Measurements from ENCODE around the gene GALM.
"Not testable (repeated sequence)": the region's sequence is repeated elsewhere in the genome, so short reads cannot be mapped to it uniquely, and the experiment has no call there.

The GALM gene

DNA sequence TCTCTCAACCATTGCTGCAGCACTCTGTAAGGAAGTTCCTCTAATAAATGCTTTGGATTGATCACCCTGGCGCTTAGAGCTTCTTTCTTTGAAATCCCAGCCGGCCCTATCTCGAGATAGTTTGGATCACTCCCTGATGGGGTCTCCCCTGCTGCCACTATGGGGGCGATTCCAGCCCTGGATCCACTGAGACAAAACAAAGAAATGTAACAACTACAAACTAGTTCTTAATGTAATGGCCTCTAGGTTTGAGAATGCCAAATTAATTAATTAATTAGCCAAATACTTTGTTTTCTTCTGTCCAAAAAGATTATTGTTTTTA lies 70.0 kb downstream of the GALM start:
- 67% methylated on average over 3 of the region's 4 CpGs for WGBS (ENCODE audit: insufficient coverage)
- H3K27ac ChIP-seq (ENCODE audit: insufficient read depth in 1 of 2, low read depth in 1 of 2, low read length in 2 of 2, poor library complexity in 1 of 2, severe bottlenecking in 2 of 2) = no peak overlapping the region
- H3K27me3 ChIP-seq (replicated peaks in 2 of 5; ENCODE audit: control insufficient read depth in 4 of 5, insufficient read depth in 5 of 5, low read length in 4 of 5) = no peaks in the 10 kb centered on the region
- no peak for DNase-seq
- CTCF ChIA-PET = interaction anchor here (1.3 to 15.7 kb wide), 2 partner anchors 16 to 157 kb away, joined by 3 to 203 read pairs; no protein-coding TSS in a partner anchor
- H3K36me3 ChIP-seq (ENCODE audit: control insufficient read depth in 4 of 4, insufficient read depth in 4 of 4, low read length in 3 of 4) = peaks cover 9 to 18% (median 13%) of the 10 kb centered on the region in 4 experiments
- POLR2A ChIA-PET = no interaction called here
- H3K9me3 ChIP-seq (ENCODE audit: control extremely low read depth in 1 of 5, control insufficient read depth in 4 of 5, insufficient read depth in 2 of 5, low read depth in 1 of 5, low read length in 4 of 5) = peaks cover 0 to 3% (median 0%) of the 10 kb centered on the region in 5 experiments
- H3K4me3 ChIP-seq (ENCODE audit: control insufficient read depth in 1 of 7, extremely low read depth in 1 of 7, insufficient read depth in 4 of 7, low read depth in 2 of 7, low read length in 6 of 7) = no peak overlapping the region
- peaks cover 0 to 4% (median under 1%) of the 10 kb centered on the region in 4 experiments for H3K4me1 ChIP-seq (ENCODE audit: control extremely low read depth in 1 of 4, control insufficient read depth in 4 of 4, insufficient read depth in 4 of 4, low read length in 3 of 4)

GRCh38 chr2:38737000-38737698 lies 71.2 kb downstream of the GALM start:
- H3K36me3 ChIP-seq (ENCODE audit: control insufficient read depth in 4 of 4, insufficient read depth in 4 of 4, low read length in 3 of 4) = peaks cover 9 to 24% (median 14%) of the 10 kb centered on the region in 4 experiments
- ChIA-PET CTCF (interaction anchor here (1.0 to 15.7 kb wide), 4 partner anchors 9 to 158 kb away, joined by 3 to 203 read pairs (median 4); no protein-coding TSS in a partner anchor), POLR2A (interaction anchor here (0.6 kb wide), 1 partner anchor 319 kb away, joined by 3 read pairs; no protein-coding TSS in a partner anchor)
- 82% methylated on average over 8 of the region's 11 CpGs for WGBS (ENCODE audit: insufficient coverage)
- not testable (repeated sequence) for H3K27me3 ChIP-seq (replicated peaks in 2 of 5; ENCODE audit: control insufficient read depth in 4 of 5, insufficient read depth in 5 of 5, low read length in 4 of 5); H3K4me3 ChIP-seq (ENCODE audit: control insufficient read depth in 1 of 7, extremely low read depth in 1 of 7, insufficient read depth in 4 of 7, low read depth in 2 of 7, low read length in 6 of 7); H3K27ac ChIP-seq (ENCODE audit: insufficient read depth in 1 of 2, low read depth in 1 of 2, low read length in 2 of 2, poor library complexity in 1 of 2, severe bottlenecking in 2 of 2); H3K9me3 ChIP-seq (ENCODE audit: control extremely low read depth in 1 of 5, control insufficient read depth in 4 of 5, insufficient read depth in 2 of 5, low read depth in 1 of 5, low read length in 4 of 5); DNase-seq; H3K4me1 ChIP-seq (ENCODE audit: control extremely low read depth in 1 of 4, control insufficient read depth in 4 of 4, insufficient read depth in 4 of 4, low read length in 3 of 4)

DNA sequence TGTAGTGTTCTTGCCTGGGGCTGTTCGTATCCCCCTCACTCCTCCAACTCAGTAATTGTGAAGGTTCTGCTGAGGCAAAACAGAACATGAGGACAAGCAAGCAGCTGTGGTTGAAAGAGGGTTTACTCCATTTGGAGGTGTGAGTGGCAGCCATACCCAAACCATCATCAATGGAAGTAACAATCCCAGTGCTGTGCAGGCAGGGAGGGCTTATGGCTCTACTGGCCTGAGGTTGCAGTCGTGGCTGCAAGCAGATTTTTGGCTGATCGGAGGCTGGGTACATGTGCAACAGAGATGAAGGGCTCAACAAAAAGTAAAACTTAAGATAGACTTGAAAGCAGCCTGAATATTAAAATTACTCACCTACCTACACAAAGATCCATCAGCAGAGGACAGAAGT lies 72.0 kb downstream of the GALM start:
- no peak for DNase-seq
- WGBS (ENCODE audit: insufficient coverage) = 100% methylated on average over 2 of the region's 3 CpGs
- CTCF ChIA-PET = interaction anchor here (1.0 to 15.7 kb wide), 6 partner anchors 8 to 159 kb away, joined by 3 to 203 read pairs (median 3); partner anchors contain the start of gene SRSF7
- peaks cover 0 to 3% (median 0%) of the 10 kb centered on the region in 5 experiments for H3K9me3 ChIP-seq (ENCODE audit: control extremely low read depth in 1 of 5, control insufficient read depth in 4 of 5, insufficient read depth in 2 of 5, low read depth in 1 of 5, low read length in 4 of 5)
- no peak overlapping the region for H3K27ac ChIP-seq (ENCODE audit: insufficient read depth in 1 of 2, low read depth in 1 of 2, low read length in 2 of 2, poor library complexity in 1 of 2, severe bottlenecking in 2 of 2)
- H3K27me3 ChIP-seq (replicated peaks in 2 of 5; ENCODE audit: control insufficient read depth in 4 of 5, insufficient read depth in 5 of 5, low read length in 4 of 5) = no peaks in the 10 kb centered on the region
- POLR2A ChIA-PET = interaction anchor here (0.6 kb wide), 1 partner anchor 320 kb away, joined by 3 read pairs; no protein-coding TSS in a partner anchor
- H3K36me3 ChIP-seq (ENCODE audit: control insufficient read depth in 4 of 4, insufficient read depth in 4 of 4, low read length in 3 of 4) = peaks cover 6 to 31% (median 16%) of the 10 kb centered on the region in 4 experiments
- H3K4me1 ChIP-seq (ENCODE audit: control extremely low read depth in 1 of 4, control insufficient read depth in 4 of 4, insufficient read depth in 4 of 4, low read length in 3 of 4) = peaks cover 0 to 4% (median 1%) of the 10 kb centered on the region in 4 experiments
- H3K4me3 ChIP-seq (ENCODE audit: control insufficient read depth in 1 of 7, extremely low read depth in 1 of 7, insufficient read depth in 4 of 7, low read depth in 2 of 7, low read length in 6 of 7) = no peak overlapping the region

GRCh38 chr2:38739524-38739923 lies 73.6 kb downstream of the GALM start:
- WGBS (ENCODE audit: insufficient coverage) = 100% methylated on average over 1 of the region's 2 CpGs
- H3K4me1 ChIP-seq (ENCODE audit: control extremely low read depth in 1 of 4, control insufficient read depth in 4 of 4, insufficient read depth in 4 of 4, low read length in 3 of 4) = peaks cover 0 to 4% (median 1%) of the 10 kb centered on the region in 4 experiments
- H3K36me3 ChIP-seq (ENCODE audit: control insufficient read depth in 4 of 4, insufficient read depth in 4 of 4, low read length in 3 of 4) = peaks cover 15 to 44% (median 27%) of the 10 kb centered on the region in 4 experiments
- H3K27me3 ChIP-seq (replicated peaks in 2 of 5; ENCODE audit: control insufficient read depth in 4 of 5, insufficient read depth in 5 of 5, low read length in 4 of 5) = no peaks in the 10 kb centered on the region
- peaks cover 0 to 3% (median 0%) of the 10 kb centered on the region in 5 experiments for H3K9me3 ChIP-seq (ENCODE audit: control extremely low read depth in 1 of 5, control insufficient read depth in 4 of 5, insufficient read depth in 2 of 5, low read depth in 1 of 5, low read length in 4 of 5)
- H3K27ac ChIP-seq (ENCODE audit: insufficient read depth in 1 of 2, low read depth in 1 of 2, low read length in 2 of 2, poor library complexity in 1 of 2, severe bottlenecking in 2 of 2) = no peak overlapping the region
- POLR2A ChIA-PET = interaction anchor here (3.3 kb wide), 1 partner anchor 11 kb away, joined by 13 read pairs; the partner anchor contains the start of gene SRSF7
- peak in 1 of 3 donors; percentile 28 for DNase-seq
- no peak overlapping the region for H3K4me3 ChIP-seq (ENCODE audit: control insufficient read depth in 1 of 7, extremely low read depth in 1 of 7, insufficient read depth in 4 of 7, low read depth in 2 of 7, low read length in 6 of 7)
- CTCF ChIA-PET = interaction anchor here (0.9 to 6.1 kb wide), 6 partner anchors 13 to 204 kb away, joined by 3 to 30 read pairs (median 3); partner anchors contain the start of gene HNRNPLL

DNA sequence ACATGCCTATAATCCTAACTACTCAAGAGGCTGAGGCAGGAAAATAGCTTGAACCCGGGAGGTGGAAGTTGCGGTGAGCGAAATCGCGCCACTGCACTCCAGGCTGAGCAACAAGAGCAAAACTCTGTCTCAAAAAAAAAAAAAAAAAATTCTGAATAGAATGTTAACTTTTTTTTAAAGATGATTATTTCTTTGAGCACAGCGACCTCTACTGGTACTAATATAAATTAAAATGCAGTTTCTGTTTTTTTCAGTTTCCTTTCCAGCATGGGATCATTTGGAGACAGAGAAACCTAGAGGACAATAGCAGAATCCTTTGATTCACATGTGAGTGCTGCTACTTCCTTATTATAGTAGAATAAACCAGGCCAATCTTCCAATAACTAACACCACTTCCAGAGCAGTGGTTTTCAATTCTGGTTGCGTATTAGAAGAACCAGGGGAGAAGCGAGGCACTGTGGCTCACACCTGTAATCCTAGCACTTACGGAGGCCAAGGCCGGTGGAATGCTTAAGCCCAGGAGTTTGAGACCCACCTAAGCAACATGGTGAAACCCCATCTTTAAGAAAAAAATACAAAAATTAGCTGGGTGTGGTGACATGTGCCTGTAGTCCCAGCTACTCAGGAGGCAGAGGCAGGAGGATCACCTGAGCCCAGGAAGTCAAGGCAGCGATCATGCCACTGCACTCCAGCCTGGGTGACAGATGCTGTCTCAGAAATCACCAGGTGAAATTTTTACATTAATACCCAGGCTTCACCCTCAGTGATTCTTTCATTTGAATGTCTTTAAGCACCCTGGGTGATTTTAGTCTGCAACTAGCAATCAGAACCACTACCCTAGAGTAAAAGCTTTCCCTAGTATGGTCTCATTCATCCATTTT lies 75.2 kb downstream of the GALM start:
- ChIA-PET POLR2A (interaction anchor here (0.6 to 3.3 kb wide), 3 partner anchors 10 to 185 kb away, joined by 3 to 13 read pairs (median 5); partner anchors contain the start of gene SRSF7), CTCF (interaction anchor here (0.7 to 6.1 kb wide), 15 partner anchors 10 to 425 kb away, joined by 3 to 58 read pairs (median 6); partner anchors contain the start of genes HNRNPLL and SRSF7)
- peaks cover 0 to 4% (median 1%) of the 10 kb centered on the region in 4 experiments for H3K4me1 ChIP-seq (ENCODE audit: control extremely low read depth in 1 of 4, control insufficient read depth in 4 of 4, insufficient read depth in 4 of 4, low read length in 3 of 4)
- H3K36me3 ChIP-seq (ENCODE audit: control insufficient read depth in 4 of 4, insufficient read depth in 4 of 4, low read length in 3 of 4) = peaks cover 21 to 59% (median 38%) of the 10 kb centered on the region in 4 experiments
- peaks cover 0 to 3% (median 0%) of the 10 kb centered on the region in 5 experiments for H3K9me3 ChIP-seq (ENCODE audit: control extremely low read depth in 1 of 5, control insufficient read depth in 4 of 5, insufficient read depth in 2 of 5, low read depth in 1 of 5, low read length in 4 of 5)
- 95% methylated on average over 2 of the region's 11 CpGs for WGBS (ENCODE audit: insufficient coverage)
- DNase-seq = peak; percentile 67 to 85 (median 82)
- no peaks in the 10 kb centered on the region for H3K27me3 ChIP-seq (replicated peaks in 2 of 5; ENCODE audit: control insufficient read depth in 4 of 5, insufficient read depth in 5 of 5, low read length in 4 of 5)
- H3K4me3 ChIP-seq (ENCODE audit: control insufficient read depth in 1 of 7, extremely low read depth in 1 of 7, insufficient read depth in 4 of 7, low read depth in 2 of 7, low read length in 6 of 7) = no peak overlapping the region
- no peak overlapping the region for H3K27ac ChIP-seq (ENCODE audit: insufficient read depth in 1 of 2, low read depth in 1 of 2, low read length in 2 of 2, poor library complexity in 1 of 2, severe bottlenecking in 2 of 2)

GRCh38 chr2:38742797-38743559 lies 77.1 kb downstream of the GALM start:
- H3K27ac ChIP-seq (ENCODE audit: insufficient read depth in 1 of 2, low read depth in 1 of 2, low read length in 2 of 2, poor library complexity in 1 of 2, severe bottlenecking in 2 of 2) = no peak overlapping the region
- ChIA-PET CTCF (interaction anchor here (0.7 to 6.1 kb wide), 10 partner anchors 9 to 426 kb away, joined by 3 to 58 read pairs (median 6); partner anchors contain the start of genes HNRNPLL and SRSF7), POLR2A (interaction anchor here (0.7 to 1.0 kb wide), 2 partner anchors 9 to 33 kb away, joined by 3 read pairs; no protein-coding TSS in a partner anchor)
- H3K9me3 ChIP-seq (ENCODE audit: control extremely low read depth in 1 of 5, control insufficient read depth in 4 of 5, insufficient read depth in 2 of 5, low read depth in 1 of 5, low read length in 4 of 5) = peaks cover 0 to 3% (median 0%) of the 10 kb centered on the region in 5 experiments
- WGBS (ENCODE audit: insufficient coverage) = 92% methylated on average over 7 of the region's 10 CpGs
- H3K27me3 ChIP-seq (replicated peaks in 2 of 5; ENCODE audit: control insufficient read depth in 4 of 5, insufficient read depth in 5 of 5, low read length in 4 of 5) = no peaks in the 10 kb centered on the region
- no peak overlapping the region for H3K4me3 ChIP-seq (ENCODE audit: control insufficient read depth in 1 of 7, extremely low read depth in 1 of 7, insufficient read depth in 4 of 7, low read depth in 2 of 7, low read length in 6 of 7)
- peaks cover 0 to 7% (median 5%) of the 10 kb centered on the region in 4 experiments for H3K4me1 ChIP-seq (ENCODE audit: control extremely low read depth in 1 of 4, control insufficient read depth in 4 of 4, insufficient read depth in 4 of 4, low read length in 3 of 4)
- DNase-seq = no peak
- H3K36me3 ChIP-seq (ENCODE audit: control insufficient read depth in 4 of 4, insufficient read depth in 4 of 4, low read length in 3 of 4) = peaks cover 30 to 75% (median 49%) of the 10 kb centered on the region in 4 experiments

Data from common myeloid progenitor, CD34-positive (primary cell).